AG10803 (cell line): Measurements from ENCODE around the gene KCNJ9.

ENCODE experiments used
- DNase-seq: peaks from one replicate; pipeline ENCODE4 v3.0.0; 2010; ENCODE audit warnings: low read depth
- H3K4me3 ChIP-seq: 2 replicates; pipeline ENCODE4 v1.5.1; 2011; ENCODE audit warnings: mild to moderate bottlenecking, low read length, control low read depth
- CTCF ChIP-seq: conservative IDR thresholded peaks from 2 replicates; pipeline ENCODE4 v1.5.1; 2011; ENCODE audit warnings: mild to moderate bottlenecking, low read length, control low read depth, inconsistent platforms

Gene KCNJ9

GRCh38 chr1:160081261-160081936 lies at the start of gene KCNJ9:
Gene KCNJ9 (plus strand): TSS chr1:160081538. CDS start chr1:160084031, 2,493 bp downstream.
- H3K4me3 ChIP-seq: no peak within 1 kb of the TSS
- peak; percentile 31 for DNase-seq
- no peak for TF ChIP-seq CTCF

- no peak for TF ChIP-seq CTCF
- DNase-seq: no peak
- peak overlapping the region; percentile 90 for H3K4me3 ChIP-seq
These were observed 49.0 kb upstream of the KCNJ9 start for GRCh38 chr1:160032165-160032820.

GRCh38 chr1:160040476-160040875 lies 40.9 kb upstream of the KCNJ9 start:
- TF ChIP-seq CTCF: no peak
- no peak for DNase-seq

GRCh38 chr1:160043543-160043942 lies 37.8 kb upstream of the KCNJ9 start:
- TF ChIP-seq CTCF: no peak
- no peak for DNase-seq
- H3K4me3 ChIP-seq: no peak overlapping the region

More at GRCh38 chr1:160040476-160040875, 40.9 kb upstream of the KCNJ9 start:
- H3K4me3 ChIP-seq: no peak overlapping the region

GRCh38 chr1:160045653-160046052 lies 35.7 kb upstream of the KCNJ9 start:
- DNase-seq: no peak
- no peak for TF ChIP-seq CTCF
- H3K4me3 ChIP-seq: no peak overlapping the region

- peak; percentile 55 for TF ChIP-seq CTCF
- no peak overlapping the region for H3K4me3 ChIP-seq
- peak; percentile 44 for DNase-seq
These were observed 34.7 kb upstream of the KCNJ9 start for GRCh38 chr1:160046494-160047110.
